BJ (cell line): ENCODE results near the gene MRPS34. TPM values are rescaled to one million over a fixed set of nuclear protein-coding genes. Genes with fewer than 3 reads are reported as not detected.

Source experiments
- CTCF ChIA-PET: fragments of 350-600 bp; formaldehyde crosslinking; extraction: SDS; loops from one replicate; lab custom pipeline; 2021; ENCODE audit warnings: antibody characterized with exemption, inconsistent platforms; lab: Yijun Ruan, JAX
- POLR2A ChIA-PET: fragments of 300-600 bp; sonication (Branson Sonifier 250); formaldehyde crosslinking; extraction: SDS; loops from one replicate; lab custom pipeline; 2021; ENCODE audit warnings: antibody characterized with exemption; lab: Charles Lee
- DNase-seq: peaks from one replicate; pipeline ENCODE4 v3.0.0-alpha.2; 2011; ENCODE audit warnings: low read depth
- H3K27me3 ChIP-seq: 2 replicates; pipeline ENCODE4 v1.6.0; 2011; ENCODE audit warnings: low read length; ENCODE audit not compliant: control insufficient read depth, insufficient read depth
- H3K36me3 ChIP-seq: 2 replicates; pipeline ENCODE4 v1.5.1; 2011; ENCODE audit warnings: low read length; ENCODE audit not compliant: control insufficient read depth, insufficient read depth
- H3K4me3 ChIP-seq: 2 replicates; pipeline ENCODE4 v1.5.1; 2011; ENCODE audit warnings: low read depth, mild to moderate bottlenecking, control low read depth, low read length
- CTCF ChIP-seq: IDR thresholded peaks from 2 replicates; pipeline ENCODE4 v1.5.1; 2011; ENCODE audit warnings: low read depth, mild to moderate bottlenecking, control low read depth, inconsistent platforms, low read length, moderate library complexity; ENCODE audit not compliant: insufficient read depth
- polyA plus RNA-seq: library from polyadenylated mRNA; depleted of rRNA; stranded (reverse); fragments of >200 nt; gene quantifications from 2 replicates; pipeline ENCODE4 v1.2.3, GENCODE V29; 2011

MRPS34 gene
- polyA plus RNA-seq, 1 experiment, result 69.6 TPM

- no peak overlapping the region for H3K4me3 ChIP-seq
- TF ChIP-seq CTCF, result no peak
- ChIA-PET CTCF (interaction anchor here (1.2 kb wide), 1 partner anchor 12 kb away, joined by 3 read pairs; no protein-coding TSS in a partner anchor), POLR2A (no interaction called here)
- H3K27me3 ChIP-seq, result no peaks in the 10 kb centered on the region
- peaks cover 29% of the 10 kb centered on the region for H3K36me3 ChIP-seq
- DNase-seq, result no peak
These were observed 14.0 kb downstream of the MRPS34 start for GRCh38 chr16:1758923-1759322.

- POLR2A ChIA-PET, result no interaction called here
- Histone ChIP-seq H3K4me3 (no peak overlapping the region), H3K27me3 (no peaks in the 10 kb centered on the region), H3K36me3 (peaks cover 26% of the 10 kb centered on the region)
- CTCF ChIA-PET, result interaction anchor here (1.2 kb wide), 1 partner anchor 11 kb away, joined by 3 read pairs; no protein-coding TSS in a partner anchor
- DNase-seq, result no peak
- TF ChIP-seq CTCF, result no peak
These were observed 15.0 kb downstream of the MRPS34 start for GRCh38 chr16:1757714-1758461.

GRCh38 chr16:1754204-1754603 is 18.7 kb downstream of the MRPS34 start:
- DNase-seq, result no peak
- no peaks in the 10 kb centered on the region for H3K27me3 ChIP-seq
- peaks cover 22% of the 10 kb centered on the region for H3K36me3 ChIP-seq
- TF ChIP-seq CTCF, result no peak
- ChIA-PET POLR2A (no interaction called here), CTCF (no interaction called here)
- no peak overlapping the region for H3K4me3 ChIP-seq

- H3K4me3 ChIP-seq, result no peak overlapping the region
- TF ChIP-seq CTCF, result no peak
- no peak for DNase-seq
- H3K36me3 ChIP-seq, result peaks cover 32% of the 10 kb centered on the region
- CTCF ChIA-PET, result interaction anchor here (1.0 to 1.3 kb wide), 2 partner anchors 10 to 21 kb away, joined by 3 read pairs; no protein-coding TSS in a partner anchor
- no peaks in the 10 kb centered on the region for H3K27me3 ChIP-seq
- POLR2A ChIA-PET, result no interaction called here
These were observed 20.1 kb downstream of the MRPS34 start for GRCh38 chr16:1752853-1753252.

- DNase-seq, result no peak
- no peaks in the 10 kb centered on the region for H3K27me3 ChIP-seq
- no peak overlapping the region for H3K4me3 ChIP-seq
- no peak for TF ChIP-seq CTCF
- ChIA-PET POLR2A (no interaction called here), CTCF (interaction anchor here (1.0 to 1.3 kb wide), 2 partner anchors 22 to 46 kb away, joined by 3 read pairs; partner anchors contain the start of gene MAPK8IP3)
- peaks cover 34% of the 10 kb centered on the region for H3K36me3 ChIP-seq
These were observed 21.0 kb downstream of the MRPS34 start for GRCh38 chr16:1751946-1752345.
